ENCODE data around the gene EFS. TPM values are rescaled to one million over a fixed set of nuclear protein-coding genes. Genes with fewer than 3 reads are reported as not detected.

EFS gene
- total and polyA plus RNA-seq, 2 experiments from 2014 or later, result 9.7 to 21.9 TPM

GRCh38 chr14:23358042-23358441 is 6.9 kb downstream of the EFS start:
- H2AFZ ChIP-seq, result no peak overlapping the region
- H3K27me3 ChIP-seq, result no peaks in the 10 kb centered on the region
- H4K20me1 ChIP-seq (ENCODE audit: insufficient read depth, poor library complexity, severe bottlenecking), result peaks cover 14% of the 10 kb centered on the region
- H3K79me2 ChIP-seq, result peaks cover 20% of the 10 kb centered on the region
- H3K9me2 ChIP-seq (replicated peaks; ENCODE audit: insufficient read depth), result no peaks in the 10 kb centered on the region
- no peaks in the 10 kb centered on the region for H3K9me3 ChIP-seq (ENCODE audit: low read depth)
- 80% methylated on average over 3 of the region's 3 CpGs for WGBS (ENCODE audit: low lambda C conversion rate, missing lambda C conversion rate)
- no peaks in the 10 kb centered on the region for H3K36me3 ChIP-seq (replicated peaks; ENCODE audit: insufficient read depth, low read depth)
- no peak for DNase-seq (ENCODE audit: low spot score)
- no peak overlapping the region for H3K4me2 ChIP-seq
- no peaks in the 10 kb centered on the region for H3K4me1 ChIP-seq (ENCODE audit: insufficient read depth)
- no peak overlapping the region for H3K4me3 ChIP-seq
- TF ChIP-seq EZH2 (IDR thresholded peaks at IDR 0.05; ENCODE audit: borderline replicate concordance) (no peak), EZH2phosphoT487 (IDR thresholded peaks at IDR 0.05; ENCODE audit: low read depth, severe bottlenecking, unreplicated experiment) (no peak)
- TF ChIP-seq, protein P1, sequence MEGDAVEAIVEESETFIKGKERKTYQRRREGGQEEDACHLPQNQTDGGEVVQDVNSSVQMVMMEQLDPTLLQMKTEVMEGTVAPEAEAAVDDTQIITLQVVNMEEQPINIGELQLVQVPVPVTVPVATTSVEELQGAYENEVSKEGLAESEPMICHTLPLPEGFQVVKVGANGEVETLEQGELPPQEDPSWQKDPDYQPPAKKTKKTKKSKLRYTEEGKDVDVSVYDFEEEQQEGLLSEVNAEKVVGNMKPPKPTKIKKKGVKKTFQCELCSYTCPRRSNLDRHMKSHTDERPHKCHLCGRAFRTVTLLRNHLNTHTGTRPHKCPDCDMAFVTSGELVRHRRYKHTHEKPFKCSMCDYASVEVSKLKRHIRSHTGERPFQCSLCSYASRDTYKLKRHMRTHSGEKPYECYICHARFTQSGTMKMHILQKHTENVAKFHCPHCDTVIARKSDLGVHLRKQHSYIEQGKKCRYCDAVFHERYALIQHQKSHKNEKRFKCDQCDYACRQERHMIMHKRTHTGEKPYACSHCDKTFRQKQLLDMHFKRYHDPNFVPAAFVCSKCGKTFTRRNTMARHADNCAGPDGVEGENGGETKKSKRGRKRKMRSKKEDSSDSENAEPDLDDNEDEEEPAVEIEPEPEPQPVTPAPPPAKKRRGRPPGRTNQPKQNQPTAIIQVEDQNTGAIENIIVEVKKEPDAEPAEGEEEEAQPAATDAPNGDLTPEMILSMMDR (IDR thresholded peaks at IDR 0.05; ENCODE audit: poor library complexity), result no peak
- no peak overlapping the region for H3K27ac ChIP-seq

DNA sequence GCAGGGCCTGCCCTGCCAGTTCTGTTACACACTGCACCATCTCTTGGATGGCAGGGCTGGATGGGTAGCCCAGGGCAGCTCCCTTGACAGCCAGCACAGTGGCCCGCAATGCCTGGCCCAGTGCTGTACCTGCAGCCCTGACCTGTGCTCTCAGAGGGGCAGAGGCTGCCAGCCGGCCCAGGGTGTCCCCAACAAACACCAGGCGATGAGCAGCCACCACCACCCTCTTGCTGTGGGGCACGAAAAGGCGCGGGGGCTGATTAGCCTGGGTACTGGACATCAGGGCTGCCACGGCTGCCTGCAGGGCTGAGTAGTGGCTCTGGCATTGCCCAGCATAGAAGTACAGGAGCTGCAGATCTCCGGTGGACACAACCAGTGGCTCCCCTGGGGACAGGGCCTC is 7.7 kb downstream of the EFS start:
- TF ChIP-seq, protein P1 (IDR thresholded peaks at IDR 0.05; ENCODE audit: poor library complexity), result no peak
- TF ChIP-seq EZH2phosphoT487 (IDR thresholded peaks at IDR 0.05; ENCODE audit: low read depth, severe bottlenecking, unreplicated experiment) (no peak), EZH2 (IDR thresholded peaks at IDR 0.05; ENCODE audit: borderline replicate concordance) (no peak)
- H3K27me3 ChIP-seq, result no peaks in the 10 kb centered on the region
- no peak for DNase-seq (ENCODE audit: low spot score)
- peaks cover 12% of the 10 kb centered on the region for H4K20me1 ChIP-seq (ENCODE audit: insufficient read depth, poor library complexity, severe bottlenecking)
- no peak overlapping the region for H2AFZ ChIP-seq
- 96% methylated on average over 8 of the region's 8 CpGs for WGBS (ENCODE audit: low lambda C conversion rate, missing lambda C conversion rate)
- peaks cover 14% of the 10 kb centered on the region for H3K79me2 ChIP-seq
- no peaks in the 10 kb centered on the region for H3K9me2 ChIP-seq (replicated peaks; ENCODE audit: insufficient read depth)
- H3K36me3 ChIP-seq (replicated peaks; ENCODE audit: insufficient read depth, low read depth), result no peaks in the 10 kb centered on the region
- no peak overlapping the region for H3K27ac ChIP-seq
- no peak overlapping the region for H3K4me2 ChIP-seq
- H3K4me1 ChIP-seq (ENCODE audit: insufficient read depth), result no peaks in the 10 kb centered on the region
- H3K4me3 ChIP-seq, result no peak overlapping the region
- no peaks in the 10 kb centered on the region for H3K9me3 ChIP-seq (ENCODE audit: low read depth)

GRCh38 chr14:23356662-23357061 is 8.3 kb downstream of the EFS start:
- Histone ChIP-seq H4K20me1 (ENCODE audit: insufficient read depth, poor library complexity, severe bottlenecking) (peaks cover 10% of the 10 kb centered on the region), H2AFZ (no peak overlapping the region), H3K9me3 (ENCODE audit: low read depth) (no peaks in the 10 kb centered on the region), H3K79me2 (peaks cover 8% of the 10 kb centered on the region), H3K4me2 (no peak overlapping the region), H3K27ac (no peak overlapping the region), H3K4me3 (no peak overlapping the region), H3K4me1 (ENCODE audit: insufficient read depth) (no peaks in the 10 kb centered on the region), H3K27me3 (no peaks in the 10 kb centered on the region), H3K36me3 (replicated peaks; ENCODE audit: insufficient read depth, low read depth) (no peaks in the 10 kb centered on the region), H3K9me2 (replicated peaks; ENCODE audit: insufficient read depth) (no peaks in the 10 kb centered on the region)
- 93% methylated on average over 4 of the region's 4 CpGs for WGBS (ENCODE audit: low lambda C conversion rate, missing lambda C conversion rate)
- TF ChIP-seq, protein P1 (IDR thresholded peaks at IDR 0.05; ENCODE audit: poor library complexity), result no peak
- no peak for TF ChIP-seq EZH2 (IDR thresholded peaks at IDR 0.05; ENCODE audit: borderline replicate concordance)
- TF ChIP-seq EZH2phosphoT487 (IDR thresholded peaks at IDR 0.05; ENCODE audit: low read depth, severe bottlenecking, unreplicated experiment), result no peak
- no peak for DNase-seq (ENCODE audit: low spot score)
